ENCODE measurements around the gene SH3BP4.
"Not testable (repeated sequence)": the region's sequence is repeated elsewhere in the genome, so short reads cannot be mapped to it uniquely, and the experiment has no call there.

The SH3BP4 gene

GRCh38 chr2:235017441-235017840, 65.6 kb downstream of the SH3BP4 start:
- Histone ChIP-seq H3K4me2 (ENCODE audit: insufficient read depth, low read length) (no peak overlapping the region), H3K9me3 (ENCODE audit: insufficient read depth, low read length, severe bottlenecking) (no peaks in the 10 kb centered on the region), H3K27me3 (ENCODE audit: insufficient read depth, low read length, poor library complexity) (no peaks in the 10 kb centered on the region), H3K79me2 (ENCODE audit: insufficient read depth, low read length) (no peaks in the 10 kb centered on the region), H3K27ac (ENCODE audit: low read length) (no peak overlapping the region), H2AFZ (ENCODE audit: low read depth, low read length) (no peak overlapping the region), H3K4me1 (ENCODE audit: insufficient read depth, low read length) (no peaks in the 10 kb centered on the region), H3K36me3 (ENCODE audit: insufficient read depth, low read length) (no peaks in the 10 kb centered on the region), H3K9ac (ENCODE audit: low read depth, low read length) (no peak overlapping the region), H4K20me1 (ENCODE audit: insufficient read depth, low read length) (no peaks in the 10 kb centered on the region), H3K4me3 (ENCODE audit: low read depth in 1 of 2, low read length in 2 of 2) (no peak overlapping the region)
- ATAC-seq (ENCODE audit: insufficient read depth, low read depth): no peak
- DNase-seq: no peak
- TF ChIP-seq EZH2 (IDR thresholded peaks at IDR 0.05; ENCODE audit: borderline replicate concordance, low read depth, low read length, severe bottlenecking) (no peak), CTCF (IDR thresholded peaks at IDR 0.05; ENCODE audit: borderline replicate concordance, extremely low read depth, low read length, poor library complexity, severe bottlenecking) (no peak)

GRCh38 chr2:235018838-235019237, 67.0 kb downstream of the SH3BP4 start:
- DNase-seq (no peak), ATAC-seq (ENCODE audit: insufficient read depth, low read depth) (no peak)
- Histone ChIP-seq H2AFZ (ENCODE audit: low read depth, low read length) (no peak overlapping the region), H3K27ac (ENCODE audit: low read length) (no peak overlapping the region), H3K79me2 (ENCODE audit: insufficient read depth, low read length) (no peaks in the 10 kb centered on the region), H3K4me3 (ENCODE audit: low read depth in 1 of 2, low read length in 2 of 2) (no peak overlapping the region), H3K4me1 (ENCODE audit: insufficient read depth, low read length) (no peaks in the 10 kb centered on the region), H4K20me1 (ENCODE audit: insufficient read depth, low read length) (no peaks in the 10 kb centered on the region), H3K9ac (ENCODE audit: low read depth, low read length) (no peak overlapping the region), H3K4me2 (ENCODE audit: insufficient read depth, low read length) (no peak overlapping the region), H3K27me3 (ENCODE audit: insufficient read depth, low read length, poor library complexity) (no peaks in the 10 kb centered on the region), H3K9me3 (ENCODE audit: insufficient read depth, low read length, severe bottlenecking) (no peaks in the 10 kb centered on the region), H3K36me3 (ENCODE audit: insufficient read depth, low read length) (no peaks in the 10 kb centered on the region)
- no peak for TF ChIP-seq CTCF (IDR thresholded peaks at IDR 0.05; ENCODE audit: borderline replicate concordance, extremely low read depth, low read length, poor library complexity, severe bottlenecking)
- TF ChIP-seq EZH2 (IDR thresholded peaks at IDR 0.05; ENCODE audit: borderline replicate concordance, low read depth, low read length, severe bottlenecking): no peak

DNA sequence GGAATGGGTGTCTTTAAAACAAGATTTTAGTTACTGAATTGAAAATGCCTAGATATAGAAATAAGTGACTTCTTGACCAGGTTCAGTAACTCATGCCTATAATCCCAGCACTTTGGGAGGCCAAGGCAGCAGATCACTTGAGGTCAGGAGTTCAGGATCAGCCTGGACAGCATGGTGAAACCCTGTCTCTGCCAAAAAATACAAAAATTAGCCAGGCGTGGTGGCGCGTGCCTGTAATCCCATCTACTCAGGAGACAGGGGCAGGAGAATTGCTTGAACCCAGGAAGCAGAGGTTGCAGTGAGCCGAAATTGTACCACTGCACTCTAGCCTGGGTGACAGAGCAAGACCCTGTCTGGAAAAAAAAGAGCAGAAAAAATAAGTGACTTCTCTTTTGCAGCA, 68.3 kb downstream of the SH3BP4 start:
- H3K9ac ChIP-seq (ENCODE audit: low read depth, low read length); DNase-seq; ATAC-seq (ENCODE audit: insufficient read depth, low read depth); H3K79me2 ChIP-seq (ENCODE audit: insufficient read depth, low read length); H2AFZ ChIP-seq (ENCODE audit: low read depth, low read length); H3K4me3 ChIP-seq (ENCODE audit: low read depth in 1 of 2, low read length in 2 of 2); H3K9me3 ChIP-seq (ENCODE audit: insufficient read depth, low read length, severe bottlenecking); H4K20me1 ChIP-seq (ENCODE audit: insufficient read depth, low read length); H3K36me3 ChIP-seq (ENCODE audit: insufficient read depth, low read length); H3K27ac ChIP-seq (ENCODE audit: low read length); H3K4me1 ChIP-seq (ENCODE audit: insufficient read depth, low read length); H3K4me2 ChIP-seq (ENCODE audit: insufficient read depth, low read length); H3K27me3 ChIP-seq (ENCODE audit: insufficient read depth, low read length, poor library complexity): not testable (repeated sequence)

- ATAC-seq (ENCODE audit: insufficient read depth, low read depth): no peak
- Histone ChIP-seq H3K4me1 (ENCODE audit: insufficient read depth, low read length) (no peaks in the 10 kb centered on the region), H4K20me1 (ENCODE audit: insufficient read depth, low read length) (no peaks in the 10 kb centered on the region), H2AFZ (ENCODE audit: low read depth, low read length) (no peak overlapping the region), H3K9ac (ENCODE audit: low read depth, low read length) (no peak overlapping the region), H3K4me3 (ENCODE audit: low read depth in 1 of 2, low read length in 2 of 2) (no peak overlapping the region), H3K27ac (ENCODE audit: low read length) (no peak overlapping the region), H3K9me3 (ENCODE audit: insufficient read depth, low read length, severe bottlenecking) (no peaks in the 10 kb centered on the region), H3K36me3 (ENCODE audit: insufficient read depth, low read length) (no peaks in the 10 kb centered on the region), H3K27me3 (ENCODE audit: insufficient read depth, low read length, poor library complexity) (peaks cover 3% of the 10 kb centered on the region), H3K79me2 (ENCODE audit: insufficient read depth, low read length) (no peaks in the 10 kb centered on the region), H3K4me2 (ENCODE audit: insufficient read depth, low read length) (no peak overlapping the region)
- DNase-seq: no peak
- TF ChIP-seq CTCF (IDR thresholded peaks at IDR 0.05; ENCODE audit: borderline replicate concordance, extremely low read depth, low read length, poor library complexity, severe bottlenecking) (no peak), EZH2 (IDR thresholded peaks at IDR 0.05; ENCODE audit: borderline replicate concordance, low read depth, low read length, severe bottlenecking) (no peak)
These were observed 69.9 kb downstream of the SH3BP4 start for GRCh38 chr2:235021752-235022151.

Measured in DND-41 (cell line).